GM12878 (cell line): ENCODE results near the gene MUC5B. TPM values are rescaled to one million over a fixed set of nuclear protein-coding genes. Genes with fewer than 3 reads are reported as not detected.
A peak's percentile ranks its signal among the peaks of the same experiment; 100 is the strongest.

Experiments
- ATAC-seq: fragments of 200-7000 bp; cut with Tn5 transposase; 3 replicates; pipeline ENCODE4 v1.9.1; 2020; ENCODE audit warnings: mild to moderate bottlenecking, moderate library complexity
- BruUV-seq: library from RNA; stranded (reverse); fragments of 400-500 nt; replicated peaks from 2 replicates; lab custom pipeline; 2021; lab: Mats Ljungman, UMichigan
- CTCF ChIA-PET: fragments of 300-600 bp; sonication (Branson Sonifier 250); formaldehyde crosslinking; extraction: SDS; loops from one replicate; lab custom pipeline; 2021; ENCODE audit warnings: inconsistent platforms; lab: Yijun Ruan, JAX
- POLR2A ChIA-PET: fragments of 350-600 bp; formaldehyde crosslinking; extraction: SDS; loops from one replicate; lab custom pipeline; 2021; ENCODE audit warnings: inconsistent platforms; lab: Charles Lee
- RAD21 ChIA-PET: fragments of 300-600 bp; sonication (Branson Sonifier 250); formaldehyde crosslinking; loops from one replicate; lab custom pipeline; 2023; ENCODE audit warnings: antibody characterized with exemption; ENCODE audit not compliant: unreplicated experiment; lab: Charles Lee
- SMC1A ChIA-PET: fragments of 300-600 bp; sonication (Branson Sonifier 250); formaldehyde crosslinking; loops from one replicate; lab custom pipeline; 2023; ENCODE audit not compliant: unreplicated experiment, uncharacterized antibody; lab: Charles Lee
- DNase-seq: peaks from one replicate; pipeline ENCODE4 v3.0.0-alpha.2; 2011; ENCODE audit warnings: low read depth, low spot score
- FAIRE-seq: peaks from 3 replicates; lab custom pipeline; 2011; peaks lifted over from hg19 to GRCh38; lab: Jason Lieb, UNC
- H2AFZ ChIP-seq: 2 replicates; pipeline ENCODE4 v1.6.0; 2011; ENCODE audit warnings: low read depth, low read length, control low read depth; ENCODE audit not compliant: control insufficient read depth
- H3K27ac ChIP-seq: 2 replicates; pipeline ENCODE4 v1.5.1; 2011; ENCODE audit warnings: control low read depth; ENCODE audit not compliant: control insufficient read depth, insufficient read depth
- H3K27me3 ChIP-seq, 2 experiments: replicated peaks in 1 of 2; 2 replicates each; pipeline versions ENCODE4 v1.6.0 to v1.6.1; 2011; ENCODE audit warnings: low read length in 1 of 2; ENCODE audit not compliant: control insufficient read depth in 2 of 2, insufficient read depth in 2 of 2
- H3K36me3 ChIP-seq, 2 experiments: 2 replicates each; pipeline ENCODE4 v1.5.1; 2011; ENCODE audit warnings: low read length in 1 of 2; ENCODE audit not compliant: control insufficient read depth in 2 of 2, insufficient read depth in 2 of 2
- H3K4me1 ChIP-seq: 2 replicates; pipeline ENCODE4 v1.6.1; 2011; ENCODE audit warnings: mild to moderate bottlenecking, low read length, moderate library complexity, mixed read lengths; ENCODE audit not compliant: control insufficient read depth, insufficient read depth
- H3K4me2 ChIP-seq: 2 replicates; pipeline ENCODE4 v1.6.0; 2011; ENCODE audit warnings: control low read depth; ENCODE audit not compliant: control insufficient read depth, insufficient read depth
- H3K4me3 ChIP-seq: fragments of 200-600 bp; sonication (generic); 2 replicates; pipeline ENCODE4 v1.5.1; 2016
- H3K79me2 ChIP-seq: 2 replicates; pipeline ENCODE4 v1.6.0; 2011; ENCODE audit warnings: low read length; ENCODE audit not compliant: control insufficient read depth, insufficient read depth
- H3K9ac ChIP-seq: 2 replicates; pipeline ENCODE4 v1.8.0; 2011; ENCODE audit warnings: low read length, control low read depth, mixed read lengths; ENCODE audit not compliant: control insufficient read depth, insufficient read depth
- H3K9me3 ChIP-seq: replicated peaks from 3 replicates; pipeline ENCODE4 v1.5.1; 2011; ENCODE audit warnings: mild to moderate bottlenecking, low read length; ENCODE audit not compliant: control insufficient read depth, insufficient read depth
- H4K20me1 ChIP-seq: 2 replicates; pipeline ENCODE4 v1.6.0; 2011; ENCODE audit not compliant: control insufficient read depth, insufficient read depth
- ASH2L ChIP-seq: fragments of 300-600, 200-600 bp; sonication (generic); IDR thresholded peaks from 2 replicates; pipeline ENCODE4 v1.6.1; 2017; ENCODE audit warnings: low read depth, mild to moderate bottlenecking, borderline replicate concordance
- BCL11A ChIP-seq: IDR thresholded peaks from 2 replicates; pipeline ENCODE4 v1.6.1; 2011; ENCODE audit warnings: low read depth, low read length
- CTCF ChIP-seq, 3 experiments: IDR thresholded peaks in 2 of 3; conservative IDR thresholded peaks in 1 of 3; 2 replicates each; pipeline ENCODE4 v1.5.1; 2011; ENCODE audit warnings: low read depth in 3 of 3, low read length in 3 of 3, mild to moderate bottlenecking in 3 of 3, control low read depth in 2 of 3, moderate library complexity in 2 of 3, inconsistent platforms in 1 of 3, mixed read lengths in 1 of 3; ENCODE audit not compliant: control insufficient read depth in 2 of 3, insufficient read depth in 1 of 3; ENCODE audit errors: extremely low read depth in 1 of 3
- EZH2 ChIP-seq: IDR thresholded peaks from 2 replicates; pipeline ENCODE4 v1.6.1; 2012; ENCODE audit warnings: low read depth, mild to moderate bottlenecking, control low read depth, inconsistent platforms, low read length, borderline replicate concordance; ENCODE audit not compliant: control insufficient read depth
- HDGF ChIP-seq: fragments of 450-650 bp; IDR thresholded peaks from 2 replicates; pipeline ENCODE4 v1.6.1; 2016; ENCODE audit warnings: antibody characterized with exemption
- KLF5 ChIP-seq: fragments of 450-650 bp; IDR thresholded peaks from 2 replicates; pipeline ENCODE4 v1.6.1; 2014; ENCODE audit warnings: mild to moderate bottlenecking; ENCODE audit not compliant: partially characterized antibody
- RAD21 ChIP-seq: IDR thresholded peaks from 2 replicates; pipeline ENCODE4 v1.6.1; 2011; ENCODE audit warnings: mild to moderate bottlenecking, low read depth, low read length, moderate library complexity; ENCODE audit not compliant: insufficient read depth
- TCF7 ChIP-seq: IDR thresholded peaks from 2 replicates; pipeline ENCODE4 v1.6.1; 2014; ENCODE audit warnings: antibody characterized with exemption, borderline replicate concordance
- YY1 ChIP-seq: IDR thresholded peaks from 2 replicates; pipeline ENCODE4 v1.6.1; 2011; ENCODE audit warnings: low read depth, mild to moderate bottlenecking, low read length
- ZNF207 ChIP-seq: fragments of 450-650 bp; IDR thresholded peaks from 2 replicates; pipeline ENCODE4 v1.6.1; 2014; ENCODE audit warnings: antibody characterized with exemption, mild to moderate bottlenecking, borderline replicate concordance
- ZNF24 ChIP-seq: fragments of 450-650 bp; IDR thresholded peaks from 2 replicates; pipeline ENCODE4 v1.6.1; 2017; ENCODE audit warnings: antibody characterized with exemption, mild to moderate bottlenecking
- WGBS: methylation state at CpG from one replicate; pipeline ENCODE4 v1.1.6; 2016; ENCODE audit warnings: low lambda C conversion rate; ENCODE audit not compliant: insufficient replicate concordance, insufficient coverage; ENCODE audit errors: missing lambda C conversion rate; 5-methylcytosine and 5-hydroxymethylcytosine counted together
- in situ Hi-C: fragments of 300-500 bp; cut with MboI; formaldehyde crosslinking; loops from 9 replicates; pipeline ENCODE4 v1.14.3; 2018; ENCODE audit warnings: mixed read lengths
- intact Hi-C: fragments of 100-400 bp; cut with micrococcal nuclease; formaldehyde crosslinking; loops from one replicate; pipeline ENCODE4 v1.14.2; 2022; ENCODE audit not compliant: unreplicated experiment
- polyA plus RNA-seq, 11 experiments: library from polyadenylated mRNA; depleted of rRNA in 4 of 11; unstranded in 6 of 11; stranded (reverse) in 5 of 11; fragments of >200 nt; fragmentation: Nextera tagmentation in 4 of 11; fragmentation: Illumina TruSeq in 1 of 11; extraction: Ambion mirVana in 4 of 11; extraction: Trizol in 1 of 11; gene quantifications; 1 replicate in 1 of 11; 2 replicates in 10 of 11; pipeline versions ENCODE4 v1.2.1 to v1.2.3, GENCODE V29; 2011 to 2016; ENCODE audit warnings: inconsistent platforms in 2 of 11, missing spikeins in 2 of 11, low read depth in 1 of 11
- total RNA-seq, 4 experiments: library from RNA; depleted of rRNA in 3 of 4; stranded (reverse); fragments of >200 nt in 3 of 4; fragmentation: Illumina TruSeq in 1 of 4; extraction: Trizol in 1 of 4; gene quantifications; 2 replicates each; pipeline versions ENCODE4 v1.2.1 to v1.2.3, GENCODE V29; 2013 to 2021

MUC5B gene
- total and polyA plus RNA-seq, 10 of the 15 experiments (the other 5 are each of a cell fraction or from before 2014, with no cell fraction given) = 1.5 TPM; not detected in 9

- no peak for TF ChIP-seq EZH2
- TF ChIP-seq HDGF = no peak
- no peak for TF ChIP-seq BCL11A
- TF ChIP-seq KLF5 = no peak
- no peak for TF ChIP-seq YY1
- no peak for TF ChIP-seq ZNF207
- no peak for TF ChIP-seq TCF7
- TF ChIP-seq ZNF24 = no peak
Measured at GRCh38 chr11:1292644-1293618, 70.1 kb downstream of the MUC5B start (continued).

DNA sequence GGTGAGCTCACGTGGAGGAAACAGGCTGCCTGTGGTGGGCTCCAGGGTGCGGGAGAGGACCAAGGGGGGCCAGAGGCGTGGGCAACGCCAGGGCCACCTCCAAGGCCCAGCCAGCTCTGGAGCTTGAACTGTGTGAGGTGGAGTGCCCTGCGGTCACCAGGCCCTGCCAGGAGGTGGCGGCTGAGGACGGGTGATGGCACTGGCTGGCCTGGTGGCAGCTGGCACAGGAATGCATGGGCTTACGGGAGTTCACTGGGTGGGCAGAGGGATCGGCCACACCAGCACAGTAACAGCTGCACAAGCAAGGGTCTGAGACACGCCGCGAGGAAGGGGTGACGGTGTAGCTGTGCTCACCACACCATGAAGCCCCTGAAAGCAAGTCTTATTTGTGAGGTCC lies 70.8 kb downstream of the MUC5B start:
- H4K20me1 ChIP-seq = no peaks in the 10 kb centered on the region
- no peak for FAIRE-seq
- no peaks in the 10 kb centered on the region; the same call in 2 of the 3 replicates for H3K9me3 ChIP-seq
- WGBS = 90% methylated on average over 12 of the region's 13 CpGs
- no peak overlapping the region for H2AFZ ChIP-seq
- H3K36me3 ChIP-seq = peaks cover 11 to 15% of the 10 kb centered on the region in 2 experiments; a peak in 3 of 4 replicates
- no peak overlapping the region for H3K4me3 ChIP-seq
- DNase-seq = no peak
- ChIA-PET RAD21 (no interaction called here), SMC1A (no interaction called here)
- H3K79me2 ChIP-seq = no peaks in the 10 kb centered on the region
- H3K9ac ChIP-seq = no peak overlapping the region
- no TSS peak for BruUV-seq
- TF ChIP-seq CTCF (IDR thresholded peaks at IDR 0.05 in 2 of 3, conservative IDR thresholded peaks at IDR 0.05 in 1 of 3; ENCODE audit: control insufficient read depth in 2 of 3, extremely low read depth in 1 of 3, insufficient read depth in 1 of 3, low read depth in 3 of 3, low read length in 3 of 3) (peak; percentile 24 to 33 (median 25); a peak in 3 of 6 replicates), RAD21 (peak; percentile 50), ASH2L (no peak)
- TF ChIP-seq, all 136 proteins: peak for 2
- ChIA-PET POLR2A (no interaction called here), CTCF (interaction anchor here (1.2 kb wide), 1 partner anchor 280 kb away, joined by 6 read pairs; no protein-coding TSS in a partner anchor)
- no peak overlapping the region for H3K27ac ChIP-seq
- intact Hi-C loops = no loop called here
- in situ Hi-C loops = no loop called here
- no peaks in the 10 kb centered on the region for H3K4me1 ChIP-seq
- no peaks in the 10 kb centered on the region for H3K27me3 ChIP-seq
- H3K4me2 ChIP-seq = no peak overlapping the region
- peak; percentile 47; the same call in 1 of the 3 replicates for ATAC-seq
